Sigmoid colon (tissue), 4 donors: ENCODE measurements around the gene CSKMT.

Experiments
- EP300 ChIP-seq, 4 donors: sonication (generic); formaldehyde crosslinking; IDR thresholded peaks; one replicate each; pipeline ENCODE4 v1.6.1; 2017; ENCODE audit warnings: antibody characterized with exemption in 4 of 4
- TF ChIP-seq, protein P1 (sequence below), 4 experiments: fragments of 450-650 bp in 3 of 4; fragments of 200-600 bp in 1 of 4; IDR thresholded peaks; one replicate each; pipeline ENCODE4 v1.5.1; 2016 to 2019; ENCODE audit warnings: antibody characterized with exemption in 4 of 4, mild to moderate bottlenecking in 3 of 4, moderate library complexity in 2 of 4

DNA sequence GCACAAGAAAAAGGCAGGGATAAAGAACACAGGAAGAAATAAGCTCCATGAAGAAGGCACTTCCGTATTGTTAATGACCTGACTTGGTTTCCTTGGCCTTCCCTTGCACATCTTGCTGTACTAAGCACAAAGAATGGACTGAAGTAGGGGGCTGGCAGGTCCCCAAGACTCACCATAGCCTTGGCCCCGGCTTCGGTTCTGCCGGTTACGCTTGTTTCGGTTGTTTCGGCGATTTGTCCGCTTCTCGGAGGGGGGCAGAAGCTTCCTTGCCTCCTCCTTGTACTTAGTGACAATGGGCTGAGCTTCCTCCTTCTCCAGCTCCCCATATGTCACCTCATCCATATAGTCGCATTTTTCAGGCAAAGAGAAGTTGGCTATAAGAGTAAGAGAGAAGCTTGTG is 51.7 kb downstream of the CSKMT start:
- TF ChIP-seq, protein P1, sequence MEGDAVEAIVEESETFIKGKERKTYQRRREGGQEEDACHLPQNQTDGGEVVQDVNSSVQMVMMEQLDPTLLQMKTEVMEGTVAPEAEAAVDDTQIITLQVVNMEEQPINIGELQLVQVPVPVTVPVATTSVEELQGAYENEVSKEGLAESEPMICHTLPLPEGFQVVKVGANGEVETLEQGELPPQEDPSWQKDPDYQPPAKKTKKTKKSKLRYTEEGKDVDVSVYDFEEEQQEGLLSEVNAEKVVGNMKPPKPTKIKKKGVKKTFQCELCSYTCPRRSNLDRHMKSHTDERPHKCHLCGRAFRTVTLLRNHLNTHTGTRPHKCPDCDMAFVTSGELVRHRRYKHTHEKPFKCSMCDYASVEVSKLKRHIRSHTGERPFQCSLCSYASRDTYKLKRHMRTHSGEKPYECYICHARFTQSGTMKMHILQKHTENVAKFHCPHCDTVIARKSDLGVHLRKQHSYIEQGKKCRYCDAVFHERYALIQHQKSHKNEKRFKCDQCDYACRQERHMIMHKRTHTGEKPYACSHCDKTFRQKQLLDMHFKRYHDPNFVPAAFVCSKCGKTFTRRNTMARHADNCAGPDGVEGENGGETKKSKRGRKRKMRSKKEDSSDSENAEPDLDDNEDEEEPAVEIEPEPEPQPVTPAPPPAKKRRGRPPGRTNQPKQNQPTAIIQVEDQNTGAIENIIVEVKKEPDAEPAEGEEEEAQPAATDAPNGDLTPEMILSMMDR (IDR thresholded peaks at IDR 0.05): no peak
- TF ChIP-seq EP300 (IDR thresholded peaks at IDR 0.05): no peak
